DOHH2 (cell line): ENCODE data around the gene WWOX.

Experiments used
- EZH2phosphoT487 ChIP-seq: fragments of 200-600 bp; sonication (generic); IDR thresholded peaks from 2 replicates; pipeline ENCODE4 v1.6.1; 2017; ENCODE audit warnings: borderline replicate concordance, mild to moderate bottlenecking, antibody characterized with exemption, low read length, moderate library complexity, mixed read lengths
- TF ChIP-seq, protein P1 (sequence below): fragments of 200-600 bp; sonication (generic); IDR thresholded peaks from one replicate; pipeline ENCODE4 v1.5.1; 2014; ENCODE audit warnings: antibody characterized with exemption, mild to moderate bottlenecking, low read depth, low read length; ENCODE audit not compliant: poor library complexity, severe bottlenecking

DNA sequence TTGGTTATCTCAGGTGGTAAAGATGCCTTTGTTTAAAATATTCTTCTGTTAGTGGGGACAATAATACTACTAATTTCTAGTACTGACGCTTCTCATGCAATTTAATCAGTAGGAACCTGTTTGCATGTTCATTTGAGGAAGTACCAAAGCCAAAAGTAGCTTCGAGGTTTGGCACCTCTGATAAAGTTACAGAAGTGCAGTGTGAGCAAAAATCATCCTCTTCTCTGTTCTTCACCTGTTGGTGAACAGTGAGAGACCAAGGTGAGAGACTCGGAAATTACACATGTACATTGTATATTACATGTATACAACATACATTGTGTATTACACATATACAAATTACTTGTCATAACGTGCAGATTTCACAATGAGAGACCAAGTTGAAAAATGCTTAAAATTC, 1096.5 kb downstream of the WWOX start:
- TF ChIP-seq, protein P1, sequence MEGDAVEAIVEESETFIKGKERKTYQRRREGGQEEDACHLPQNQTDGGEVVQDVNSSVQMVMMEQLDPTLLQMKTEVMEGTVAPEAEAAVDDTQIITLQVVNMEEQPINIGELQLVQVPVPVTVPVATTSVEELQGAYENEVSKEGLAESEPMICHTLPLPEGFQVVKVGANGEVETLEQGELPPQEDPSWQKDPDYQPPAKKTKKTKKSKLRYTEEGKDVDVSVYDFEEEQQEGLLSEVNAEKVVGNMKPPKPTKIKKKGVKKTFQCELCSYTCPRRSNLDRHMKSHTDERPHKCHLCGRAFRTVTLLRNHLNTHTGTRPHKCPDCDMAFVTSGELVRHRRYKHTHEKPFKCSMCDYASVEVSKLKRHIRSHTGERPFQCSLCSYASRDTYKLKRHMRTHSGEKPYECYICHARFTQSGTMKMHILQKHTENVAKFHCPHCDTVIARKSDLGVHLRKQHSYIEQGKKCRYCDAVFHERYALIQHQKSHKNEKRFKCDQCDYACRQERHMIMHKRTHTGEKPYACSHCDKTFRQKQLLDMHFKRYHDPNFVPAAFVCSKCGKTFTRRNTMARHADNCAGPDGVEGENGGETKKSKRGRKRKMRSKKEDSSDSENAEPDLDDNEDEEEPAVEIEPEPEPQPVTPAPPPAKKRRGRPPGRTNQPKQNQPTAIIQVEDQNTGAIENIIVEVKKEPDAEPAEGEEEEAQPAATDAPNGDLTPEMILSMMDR, result no peak
- TF ChIP-seq EZH2phosphoT487, result no peak
